ENCODE measurements around the gene CDH23. TPM values are rescaled to one million over a fixed set of nuclear protein-coding genes. Genes with fewer than 3 reads are reported as not detected.

The CDH23 gene
- total and polyA plus RNA-seq, 2 donors (not counting 1 experiment from before 2014, with no cell fraction given) = 0.37 to 0.89 TPM

GRCh38 chr10:71486484-71487114, 89.9 kb downstream of the CDH23 start:
- Mint-ChIP-seq H3K9me3 (ENCODE audit: insufficient read depth) (peaks cover 6% of the 10 kb centered on the region), H3K4me1 (no peaks in the 10 kb centered on the region), H3K27me3 (peaks cover 7% of the 10 kb centered on the region), H3K4me3 (no peak overlapping the region), H3K27ac (no peak overlapping the region)
- Histone ChIP-seq H3K79me2 (ENCODE audit: control insufficient read depth, insufficient read depth, low read length) (no peaks in the 10 kb centered on the region), H2AFZ (ENCODE audit: insufficient read depth, low read depth, low read length, poor library complexity, severe bottlenecking) (no peak overlapping the region), H3K4me1 (ENCODE audit: control insufficient read depth in 2 of 2, insufficient read depth in 2 of 2, low read length in 2 of 2) (no peaks in the 10 kb centered on the region), H3K4me3 (ENCODE audit: control extremely low read depth in 1 of 5, extremely low read depth in 1 of 5, insufficient read depth in 1 of 5, low read depth in 2 of 5, low read length in 4 of 5) (no peak overlapping the region), H3K27me3 (replicated peaks in 1 of 4; ENCODE audit: control extremely low read depth in 1 of 4, control insufficient read depth in 3 of 4, insufficient read depth in 4 of 4, low read length in 3 of 4) (no peaks in the 10 kb centered on the region), H3K4me2 (replicated peaks; ENCODE audit: low read depth, low read length, poor library complexity, severe bottlenecking) (no peak overlapping the region), H3K36me3 (replicated peaks in 1 of 2; ENCODE audit: control extremely low read depth in 1 of 2, control insufficient read depth in 1 of 2, extremely low read depth in 1 of 2, insufficient read depth in 2 of 2, low read length in 1 of 2) (no peaks in the 10 kb centered on the region), H3K9ac (ENCODE audit: low read length) (no peak overlapping the region), H3K27ac (ENCODE audit: low read length in 2 of 2) (no peak overlapping the region), H4K20me1 (ENCODE audit: control insufficient read depth, insufficient read depth, low read length, poor library complexity, severe bottlenecking) (no peaks in the 10 kb centered on the region), H3K9me3 (ENCODE audit: control extremely low read depth in 1 of 3, control insufficient read depth in 2 of 3, insufficient read depth in 1 of 3, low read length in 2 of 3) (peaks cover 0 to 12% (median 12%) of the 10 kb centered on the region in 3 donors)
- DNase-seq = peak; percentile 24
- intact Hi-C loops (cut with micrococcal nuclease) = no loop called here
- 88% methylated on average over 5 of the region's 6 CpGs for WGBS (ENCODE audit: insufficient coverage)
- POLR2A ChIA-PET = no interaction called here
- CTCF ChIA-PET = interaction anchor here (1.0 kb wide), 1 partner anchor 19 kb away, joined by 3 read pairs; no protein-coding TSS in a partner anchor
- TF ChIP-seq CTCF (IDR thresholded peaks at IDR 0.05) = no peak
- TF ChIP-seq EZH2 (IDR thresholded peaks at IDR 0.05; ENCODE audit: borderline replicate concordance, insufficient read depth, low read depth, low read length, poor library complexity, severe bottlenecking) = no peak
- ATAC-seq (ENCODE audit: low read depth) = no peak

- Mint-ChIP-seq H3K27ac (no peak overlapping the region), H3K4me1 (no peaks in the 10 kb centered on the region), H3K27me3 (peaks cover 3% of the 10 kb centered on the region), H3K9me3 (ENCODE audit: insufficient read depth) (peaks cover 6% of the 10 kb centered on the region), H3K4me3 (no peak overlapping the region)
- Histone ChIP-seq H3K79me2 (ENCODE audit: control insufficient read depth, insufficient read depth, low read length) (no peaks in the 10 kb centered on the region), H3K36me3 (replicated peaks in 1 of 2; ENCODE audit: control extremely low read depth in 1 of 2, control insufficient read depth in 1 of 2, extremely low read depth in 1 of 2, insufficient read depth in 2 of 2, low read length in 1 of 2) (no peaks in the 10 kb centered on the region), H3K4me1 (ENCODE audit: control insufficient read depth in 2 of 2, insufficient read depth in 2 of 2, low read length in 2 of 2) (no peaks in the 10 kb centered on the region), H3K27me3 (replicated peaks in 1 of 4; ENCODE audit: control extremely low read depth in 1 of 4, control insufficient read depth in 3 of 4, insufficient read depth in 4 of 4, low read length in 3 of 4) (no peaks in the 10 kb centered on the region), H2AFZ (ENCODE audit: insufficient read depth, low read depth, low read length, poor library complexity, severe bottlenecking) (no peak overlapping the region), H3K4me2 (replicated peaks; ENCODE audit: low read depth, low read length, poor library complexity, severe bottlenecking) (no peak overlapping the region), H3K4me3 (ENCODE audit: control extremely low read depth in 1 of 5, extremely low read depth in 1 of 5, insufficient read depth in 1 of 5, low read depth in 2 of 5, low read length in 4 of 5) (no peak overlapping the region), H3K9me3 (ENCODE audit: control extremely low read depth in 1 of 3, control insufficient read depth in 2 of 3, insufficient read depth in 1 of 3, low read length in 2 of 3) (peaks cover 0 to 12% (median 12%) of the 10 kb centered on the region in 3 donors), H4K20me1 (ENCODE audit: control insufficient read depth, insufficient read depth, low read length, poor library complexity, severe bottlenecking) (no peaks in the 10 kb centered on the region), H3K27ac (ENCODE audit: low read length in 2 of 2) (no peak overlapping the region), H3K9ac (ENCODE audit: low read length) (no peak overlapping the region)
- no peak for DNase-seq
- POLR2A ChIA-PET = no interaction called here
- no peak for TF ChIP-seq CTCF (IDR thresholded peaks at IDR 0.05)
- TF ChIP-seq EZH2 (IDR thresholded peaks at IDR 0.05; ENCODE audit: borderline replicate concordance, insufficient read depth, low read depth, low read length, poor library complexity, severe bottlenecking) = no peak
- intact Hi-C loops (cut with micrococcal nuclease) = no loop called here
- 100% methylated on average over 1 of the region's 1 CpG for WGBS (ENCODE audit: insufficient coverage)
- ATAC-seq (ENCODE audit: low read depth) = no peak
- CTCF ChIA-PET = no interaction called here
Observed at GRCh38 chr10:71487726-71488125, 91.0 kb downstream of the CDH23 start.
